ENCODE data around the gene SLC1A1.

DNA sequence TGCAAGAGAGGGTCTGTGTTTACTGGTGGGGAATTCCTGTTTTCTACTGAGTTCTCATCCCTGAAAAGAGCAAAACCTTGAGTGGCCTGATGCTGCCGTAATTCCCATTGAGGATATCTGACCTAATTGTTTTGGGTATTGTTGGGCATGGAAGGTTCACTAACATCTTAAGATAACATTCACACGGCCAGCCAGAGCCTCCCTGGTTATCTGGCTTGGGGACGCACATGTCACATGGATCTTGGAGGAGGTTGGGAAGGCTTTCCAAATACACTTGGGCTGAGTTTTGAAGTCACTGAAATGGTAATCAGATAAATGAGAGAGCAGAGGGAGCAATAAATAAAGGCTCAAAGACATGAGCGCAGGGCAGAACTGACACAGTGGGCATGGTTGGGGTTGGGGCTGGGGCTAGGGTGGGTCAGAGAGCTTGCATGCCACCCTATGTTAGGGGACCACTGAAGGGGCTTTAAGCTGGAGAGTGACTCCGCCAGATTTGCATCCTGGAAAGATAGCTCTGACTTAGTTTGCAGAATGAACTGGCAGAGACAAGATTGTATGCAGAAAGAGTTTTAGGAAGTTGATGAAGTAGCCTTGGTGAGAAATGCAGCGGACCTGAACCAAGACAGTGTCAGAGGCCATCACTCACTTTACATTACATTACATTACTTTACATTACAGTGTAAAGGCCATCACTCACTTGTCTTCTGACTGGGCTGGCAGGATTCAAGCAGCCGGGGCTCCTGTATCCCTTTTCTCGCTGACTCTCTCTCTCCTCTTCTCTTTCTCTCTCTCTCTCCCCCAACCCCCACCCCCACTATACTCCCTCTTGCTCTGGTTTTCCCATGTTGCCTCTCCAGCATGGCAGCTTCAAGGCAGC is 24.2 kb downstream of the SLC1A1 start:
- TF ChIP-seq POLR2AphosphoS5 (IDR thresholded peaks at IDR 0.05; ENCODE audit: low read depth, low read length) (no peak), POLR2A (IDR thresholded peaks at IDR 0.05; ENCODE audit: low read depth, low read length) (no peak), TAF1 (IDR thresholded peaks at IDR 0.05; ENCODE audit: borderline replicate concordance, low read depth, low read length) (no peak)
